Activated T-cell treated with anti-CD3 and anti-CD28 coated beads for 24 hours (primary cell): ENCODE results near the gene CENPV.
"Not testable (repeated sequence)": the region's sequence is repeated elsewhere in the genome, so short reads cannot be mapped to it uniquely, and the experiment has no call there.

Experiments
- DNase-seq: peaks from one replicate; pipeline ENCODE4 v3.0.0-alpha.2; 2020; ENCODE audit warnings: low read depth

CENPV gene

GRCh38 chr17:16313139-16314090 lies 39.9 kb downstream of the CENPV start:
- DNase-seq = no peak

GRCh38 chr17:16312061-16312460 lies 41.2 kb downstream of the CENPV start:
- not testable (repeated sequence) for DNase-seq

GRCh38 chr17:16306211-16306610 lies 47.1 kb downstream of the CENPV start:
- DNase-seq = no peak

- no peak for DNase-seq
These were observed 48.4 kb downstream of the CENPV start for GRCh38 chr17:16304830-16305229.

GRCh38 chr17:16302856-16303255 lies 50.4 kb downstream of the CENPV start:
- no peak for DNase-seq

- DNase-seq = no peak
These were observed 51.1 kb downstream of the CENPV start for GRCh38 chr17:16301963-16302855.

GRCh38 chr17:16300554-16300953 lies 52.7 kb downstream of the CENPV start:
- DNase-seq = no peak

GRCh38 chr17:16298140-16298662 lies 55.1 kb downstream of the CENPV start:
- no peak for DNase-seq

- DNase-seq = no peak
These were observed 55.7 kb downstream of the CENPV start for GRCh38 chr17:16297367-16298139.

GRCh38 chr17:16296072-16296471 lies 57.2 kb downstream of the CENPV start:
- not testable (repeated sequence) for DNase-seq

GRCh38 chr17:16294560-16294959 lies 58.7 kb downstream of the CENPV start:
- DNase-seq = no peak

GRCh38 chr17:16293931-16294330 lies 59.3 kb downstream of the CENPV start:
- DNase-seq = no peak
